ENCODE results near the gene TNFRSF18. TPM values are rescaled to one million over a fixed set of nuclear protein-coding genes. Genes with fewer than 3 reads are reported as not detected.

The TNFRSF18 gene
- total and polyA plus RNA-seq, 2 experiments from 2014 or later = 1.1 to 1.5 TPM

DNA sequence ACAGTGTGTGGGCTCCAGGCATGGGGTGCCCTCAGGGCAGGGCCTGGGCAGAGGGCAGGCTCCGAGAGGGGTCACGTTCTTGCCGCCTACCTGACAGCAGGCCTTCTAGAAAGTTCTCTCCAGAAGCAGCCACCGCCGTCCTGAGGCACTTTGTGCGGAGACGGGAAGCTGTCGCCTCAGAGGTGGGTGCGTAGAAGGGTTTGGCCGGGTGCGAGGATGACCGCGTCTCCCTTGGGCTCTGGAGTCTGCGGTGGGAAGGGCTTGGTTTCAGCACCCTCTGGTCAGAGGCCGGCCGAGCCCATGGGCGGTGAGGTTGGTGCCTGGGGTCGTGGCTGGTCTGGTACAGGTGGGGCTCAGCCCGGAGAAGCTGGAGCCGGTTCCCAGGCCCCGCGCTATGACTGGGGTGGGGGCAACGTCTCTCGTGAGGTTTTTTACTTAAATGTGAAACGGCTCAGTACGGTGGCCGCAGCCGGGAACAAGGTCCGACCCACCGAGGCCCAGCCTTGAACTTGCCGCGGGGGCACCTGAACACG is 42.8 kb downstream of the TNFRSF18 start:
- Histone ChIP-seq H4K20me1 (replicated peaks; ENCODE audit: insufficient read depth) (no peaks in the 10 kb centered on the region), H3K27ac (ENCODE audit: low read depth) (no peak overlapping the region), H3K36me3 (ENCODE audit: insufficient read depth) (no peaks in the 10 kb centered on the region), H3K9me2 (ENCODE audit: insufficient read depth) (no peaks in the 10 kb centered on the region), H3K27me3 (ENCODE audit: insufficient read depth) (no peaks in the 10 kb centered on the region), H3F3A (replicated peaks; ENCODE audit: low read depth) (0 out of 2 replicates have a peak, but pooled peaks cover 11% of the 10 kb centered on the region), H3K4me1 (ENCODE audit: insufficient read depth) (peaks cover 14% of the 10 kb centered on the region; the same call in 1 of the 2 replicates), H2AFZ (no peak overlapping the region), H3K79me2 (replicated peaks; ENCODE audit: insufficient read depth) (peaks cover 11% of the 10 kb centered on the region; the same call in 1 of the 2 replicates), H3K4me2 (peak overlapping the region; percentile 67; the same call in 1 of the 2 replicates), H3K4me3 (peak overlapping the region; percentile 44; the same call in 1 of the 2 replicates)
- TF ChIP-seq CREB1 (CRISPR knock-in tag; IDR thresholded peaks at IDR 0.05; ENCODE audit: low read depth) = no peak
- TF ChIP-seq EZH2 (IDR thresholded peaks at IDR 0.05; ENCODE audit: low read depth, unreplicated experiment) = no peak
- TF ChIP-seq, protein P1, sequence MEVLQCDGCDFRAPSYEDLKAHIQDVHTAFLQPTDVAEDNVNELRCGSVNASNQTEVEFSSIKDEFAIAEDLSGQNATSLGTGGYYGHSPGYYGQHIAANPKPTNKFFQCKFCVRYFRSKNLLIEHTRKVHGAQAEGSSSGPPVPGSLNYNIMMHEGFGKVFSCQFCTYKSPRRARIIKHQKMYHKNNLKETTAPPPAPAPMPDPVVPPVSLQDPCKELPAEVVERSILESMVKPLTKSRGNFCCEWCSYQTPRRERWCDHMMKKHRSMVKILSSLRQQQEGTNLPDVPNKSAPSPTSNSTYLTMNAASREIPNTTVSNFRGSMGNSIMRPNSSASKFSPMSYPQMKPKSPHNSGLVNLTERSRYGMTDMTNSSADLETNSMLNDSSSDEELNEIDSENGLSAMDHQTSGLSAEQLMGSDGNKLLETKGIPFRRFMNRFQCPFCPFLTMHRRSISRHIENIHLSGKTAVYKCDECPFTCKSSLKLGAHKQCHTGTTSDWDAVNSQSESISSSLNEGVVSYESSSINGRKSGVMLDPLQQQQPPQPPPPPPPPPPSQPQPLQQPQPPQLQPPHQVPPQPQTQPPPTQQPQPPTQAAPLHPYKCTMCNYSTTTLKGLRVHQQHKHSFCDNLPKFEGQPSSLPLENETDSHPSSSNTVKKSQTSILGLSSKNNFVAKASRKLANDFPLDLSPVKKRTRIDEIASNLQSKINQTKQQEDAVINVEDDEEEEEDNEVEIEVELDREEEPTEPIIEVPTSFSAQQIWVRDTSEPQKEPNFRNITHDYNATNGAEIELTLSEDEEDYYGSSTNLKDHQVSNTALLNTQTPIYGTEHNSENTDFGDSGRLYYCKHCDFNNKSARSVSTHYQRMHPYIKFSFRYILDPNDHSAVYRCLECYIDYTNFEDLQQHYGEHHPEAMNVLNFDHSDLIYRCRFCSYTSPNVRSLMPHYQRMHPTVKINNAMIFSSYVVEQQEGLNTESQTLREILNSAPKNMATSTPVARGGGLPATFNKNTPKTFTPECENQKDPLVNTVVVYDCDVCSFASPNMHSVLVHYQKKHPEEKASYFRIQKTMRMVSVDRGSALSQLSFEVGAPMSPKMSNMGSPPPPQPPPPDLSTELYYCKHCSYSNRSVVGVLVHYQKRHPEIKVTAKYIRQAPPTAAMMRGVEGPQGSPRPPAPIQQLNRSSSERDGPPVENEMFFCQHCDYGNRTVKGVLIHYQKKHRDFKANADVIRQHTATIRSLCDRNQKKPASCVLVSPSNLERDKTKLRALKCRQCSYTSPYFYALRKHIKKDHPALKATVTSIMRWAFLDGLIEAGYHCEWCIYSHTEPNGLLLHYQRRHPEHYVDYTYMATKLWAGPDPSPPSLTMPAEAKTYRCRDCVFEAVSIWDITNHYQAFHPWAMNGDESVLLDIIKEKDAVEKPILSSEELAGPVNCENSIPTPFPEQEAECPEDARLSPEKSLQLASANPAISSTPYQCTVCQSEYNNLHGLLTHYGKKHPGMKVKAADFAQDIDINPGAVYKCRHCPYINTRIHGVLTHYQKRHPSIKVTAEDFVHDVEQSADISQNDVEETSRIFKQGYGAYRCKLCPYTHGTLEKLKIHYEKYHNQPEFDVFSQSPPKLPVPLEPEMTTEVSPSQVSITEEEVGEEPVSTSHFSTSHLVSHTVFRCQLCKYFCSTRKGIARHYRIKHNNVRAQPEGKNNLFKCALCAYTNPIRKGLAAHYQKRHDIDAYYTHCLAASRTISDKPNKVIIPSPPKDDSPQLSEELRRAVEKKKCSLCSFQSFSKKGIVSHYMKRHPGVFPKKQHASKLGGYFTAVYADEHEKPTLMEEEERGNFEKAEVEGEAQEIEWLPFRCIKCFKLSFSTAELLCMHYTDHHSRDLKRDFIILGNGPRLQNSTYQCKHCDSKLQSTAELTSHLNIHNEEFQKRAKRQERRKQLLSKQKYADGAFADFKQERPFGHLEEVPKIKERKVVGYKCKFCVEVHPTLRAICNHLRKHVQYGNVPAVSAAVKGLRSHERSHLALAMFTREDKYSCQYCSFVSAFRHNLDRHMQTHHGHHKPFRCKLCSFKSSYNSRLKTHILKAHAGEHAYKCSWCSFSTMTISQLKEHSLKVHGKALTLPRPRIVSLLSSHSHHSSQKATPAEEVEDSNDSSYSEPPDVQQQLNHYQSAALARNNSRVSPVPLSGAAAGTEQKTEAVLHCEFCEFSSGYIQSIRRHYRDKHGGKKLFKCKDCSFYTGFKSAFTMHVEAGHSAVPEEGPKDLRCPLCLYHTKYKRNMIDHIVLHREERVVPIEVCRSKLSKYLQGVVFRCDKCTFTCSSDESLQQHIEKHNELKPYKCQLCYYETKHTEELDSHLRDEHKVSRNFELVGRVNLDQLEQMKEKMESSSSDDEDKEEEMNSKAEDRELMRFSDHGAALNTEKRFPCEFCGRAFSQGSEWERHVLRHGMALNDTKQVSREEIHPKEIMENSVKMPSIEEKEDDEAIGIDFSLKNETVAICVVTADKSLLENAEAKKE (CRISPR knock-in tag; IDR thresholded peaks at IDR 0.05) = no peak
- TF ChIP-seq, protein P2, sequence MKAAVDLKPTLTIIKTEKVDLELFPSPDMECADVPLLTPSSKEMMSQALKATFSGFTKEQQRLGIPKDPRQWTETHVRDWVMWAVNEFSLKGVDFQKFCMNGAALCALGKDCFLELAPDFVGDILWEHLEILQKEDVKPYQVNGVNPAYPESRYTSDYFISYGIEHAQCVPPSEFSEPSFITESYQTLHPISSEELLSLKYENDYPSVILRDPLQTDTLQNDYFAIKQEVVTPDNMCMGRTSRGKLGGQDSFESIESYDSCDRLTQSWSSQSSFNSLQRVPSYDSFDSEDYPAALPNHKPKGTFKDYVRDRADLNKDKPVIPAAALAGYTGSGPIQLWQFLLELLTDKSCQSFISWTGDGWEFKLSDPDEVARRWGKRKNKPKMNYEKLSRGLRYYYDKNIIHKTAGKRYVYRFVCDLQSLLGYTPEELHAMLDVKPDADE (IDR thresholded peaks at IDR 0.05) = no peak
- no peak for TF ChIP-seq ZNF114 (CRISPR knock-in tag; IDR thresholded peaks at IDR 0.05)
- no peak for TF ChIP-seq NANOG (IDR thresholded peaks at IDR 0.05; ENCODE audit: borderline replicate concordance)
- TF ChIP-seq JUNB (IDR thresholded peaks at IDR 0.05; ENCODE audit: unreplicated experiment) = no peak
- TF ChIP-seq, protein P3, sequence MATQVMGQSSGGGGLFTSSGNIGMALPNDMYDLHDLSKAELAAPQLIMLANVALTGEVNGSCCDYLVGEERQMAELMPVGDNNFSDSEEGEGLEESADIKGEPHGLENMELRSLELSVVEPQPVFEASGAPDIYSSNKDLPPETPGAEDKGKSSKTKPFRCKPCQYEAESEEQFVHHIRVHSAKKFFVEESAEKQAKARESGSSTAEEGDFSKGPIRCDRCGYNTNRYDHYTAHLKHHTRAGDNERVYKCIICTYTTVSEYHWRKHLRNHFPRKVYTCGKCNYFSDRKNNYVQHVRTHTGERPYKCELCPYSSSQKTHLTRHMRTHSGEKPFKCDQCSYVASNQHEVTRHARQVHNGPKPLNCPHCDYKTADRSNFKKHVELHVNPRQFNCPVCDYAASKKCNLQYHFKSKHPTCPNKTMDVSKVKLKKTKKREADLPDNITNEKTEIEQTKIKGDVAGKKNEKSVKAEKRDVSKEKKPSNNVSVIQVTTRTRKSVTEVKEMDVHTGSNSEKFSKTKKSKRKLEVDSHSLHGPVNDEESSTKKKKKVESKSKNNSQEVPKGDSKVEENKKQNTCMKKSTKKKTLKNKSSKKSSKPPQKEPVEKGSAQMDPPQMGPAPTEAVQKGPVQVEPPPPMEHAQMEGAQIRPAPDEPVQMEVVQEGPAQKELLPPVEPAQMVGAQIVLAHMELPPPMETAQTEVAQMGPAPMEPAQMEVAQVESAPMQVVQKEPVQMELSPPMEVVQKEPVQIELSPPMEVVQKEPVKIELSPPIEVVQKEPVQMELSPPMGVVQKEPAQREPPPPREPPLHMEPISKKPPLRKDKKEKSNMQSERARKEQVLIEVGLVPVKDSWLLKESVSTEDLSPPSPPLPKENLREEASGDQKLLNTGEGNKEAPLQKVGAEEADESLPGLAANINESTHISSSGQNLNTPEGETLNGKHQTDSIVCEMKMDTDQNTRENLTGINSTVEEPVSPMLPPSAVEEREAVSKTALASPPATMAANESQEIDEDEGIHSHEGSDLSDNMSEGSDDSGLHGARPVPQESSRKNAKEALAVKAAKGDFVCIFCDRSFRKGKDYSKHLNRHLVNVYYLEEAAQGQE (IDR thresholded peaks at IDR 0.05; ENCODE audit: unreplicated experiment) = no peak
- no peak for TF ChIP-seq POLR2AphosphoS5 (IDR thresholded peaks at IDR 0.05; ENCODE audit: low read depth)
- no peak for TF ChIP-seq EZH2phosphoT487 (IDR thresholded peaks at IDR 0.05; ENCODE audit: unreplicated experiment)
- no peak for TF ChIP-seq STAT1 (IDR thresholded peaks at IDR 0.05; ENCODE audit: unreplicated experiment)
- TF ChIP-seq, protein P4, sequence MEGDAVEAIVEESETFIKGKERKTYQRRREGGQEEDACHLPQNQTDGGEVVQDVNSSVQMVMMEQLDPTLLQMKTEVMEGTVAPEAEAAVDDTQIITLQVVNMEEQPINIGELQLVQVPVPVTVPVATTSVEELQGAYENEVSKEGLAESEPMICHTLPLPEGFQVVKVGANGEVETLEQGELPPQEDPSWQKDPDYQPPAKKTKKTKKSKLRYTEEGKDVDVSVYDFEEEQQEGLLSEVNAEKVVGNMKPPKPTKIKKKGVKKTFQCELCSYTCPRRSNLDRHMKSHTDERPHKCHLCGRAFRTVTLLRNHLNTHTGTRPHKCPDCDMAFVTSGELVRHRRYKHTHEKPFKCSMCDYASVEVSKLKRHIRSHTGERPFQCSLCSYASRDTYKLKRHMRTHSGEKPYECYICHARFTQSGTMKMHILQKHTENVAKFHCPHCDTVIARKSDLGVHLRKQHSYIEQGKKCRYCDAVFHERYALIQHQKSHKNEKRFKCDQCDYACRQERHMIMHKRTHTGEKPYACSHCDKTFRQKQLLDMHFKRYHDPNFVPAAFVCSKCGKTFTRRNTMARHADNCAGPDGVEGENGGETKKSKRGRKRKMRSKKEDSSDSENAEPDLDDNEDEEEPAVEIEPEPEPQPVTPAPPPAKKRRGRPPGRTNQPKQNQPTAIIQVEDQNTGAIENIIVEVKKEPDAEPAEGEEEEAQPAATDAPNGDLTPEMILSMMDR (conservative IDR thresholded peaks at IDR 0.05; ENCODE audit: low read depth in 2 of 2) = no peak
- no peak for TF ChIP-seq ZNF331 (CRISPR knock-in tag; IDR thresholded peaks at IDR 0.05; ENCODE audit: low read depth)
- H3K27me3 Mint-ChIP-seq (ENCODE audit: insufficient read depth, low read depth, poor library complexity) = peaks cover 30% of the 10 kb centered on the region
- peaks cover 14% of the 10 kb centered on the region for H3K4me1 Mint-ChIP-seq
- peak overlapping the region; percentile 58 for H3K4me3 Mint-ChIP-seq
- H3K9me3 Mint-ChIP-seq = no peaks in the 10 kb centered on the region
- no peak overlapping the region for H3K27ac Mint-ChIP-seq
- H3K36me3 Mint-ChIP-seq (ENCODE audit: low read depth) = peaks cover 2% of the 10 kb centered on the region; the same call in 1 of the 3 replicates
- ATAC-seq (no peak), DNase-seq (ENCODE audit: low spot score) (no peak)
